MV-4-11 (cell line): Measurements from ENCODE around the gene VAV2.

ENCODE experiments used
- DNase-seq: peaks from one replicate; lab custom pipeline; 2025; lab: John Stamatoyannopoulos, UW

The VAV2 gene, protein sequence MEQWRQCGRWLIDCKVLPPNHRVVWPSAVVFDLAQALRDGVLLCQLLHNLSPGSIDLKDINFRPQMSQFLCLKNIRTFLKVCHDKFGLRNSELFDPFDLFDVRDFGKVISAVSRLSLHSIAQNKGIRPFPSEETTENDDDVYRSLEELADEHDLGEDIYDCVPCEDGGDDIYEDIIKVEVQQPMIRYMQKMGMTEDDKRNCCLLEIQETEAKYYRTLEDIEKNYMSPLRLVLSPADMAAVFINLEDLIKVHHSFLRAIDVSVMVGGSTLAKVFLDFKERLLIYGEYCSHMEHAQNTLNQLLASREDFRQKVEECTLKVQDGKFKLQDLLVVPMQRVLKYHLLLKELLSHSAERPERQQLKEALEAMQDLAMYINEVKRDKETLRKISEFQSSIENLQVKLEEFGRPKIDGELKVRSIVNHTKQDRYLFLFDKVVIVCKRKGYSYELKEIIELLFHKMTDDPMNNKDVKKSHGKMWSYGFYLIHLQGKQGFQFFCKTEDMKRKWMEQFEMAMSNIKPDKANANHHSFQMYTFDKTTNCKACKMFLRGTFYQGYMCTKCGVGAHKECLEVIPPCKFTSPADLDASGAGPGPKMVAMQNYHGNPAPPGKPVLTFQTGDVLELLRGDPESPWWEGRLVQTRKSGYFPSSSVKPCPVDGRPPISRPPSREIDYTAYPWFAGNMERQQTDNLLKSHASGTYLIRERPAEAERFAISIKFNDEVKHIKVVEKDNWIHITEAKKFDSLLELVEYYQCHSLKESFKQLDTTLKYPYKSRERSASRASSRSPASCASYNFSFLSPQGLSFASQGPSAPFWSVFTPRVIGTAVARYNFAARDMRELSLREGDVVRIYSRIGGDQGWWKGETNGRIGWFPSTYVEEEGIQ

DNA sequence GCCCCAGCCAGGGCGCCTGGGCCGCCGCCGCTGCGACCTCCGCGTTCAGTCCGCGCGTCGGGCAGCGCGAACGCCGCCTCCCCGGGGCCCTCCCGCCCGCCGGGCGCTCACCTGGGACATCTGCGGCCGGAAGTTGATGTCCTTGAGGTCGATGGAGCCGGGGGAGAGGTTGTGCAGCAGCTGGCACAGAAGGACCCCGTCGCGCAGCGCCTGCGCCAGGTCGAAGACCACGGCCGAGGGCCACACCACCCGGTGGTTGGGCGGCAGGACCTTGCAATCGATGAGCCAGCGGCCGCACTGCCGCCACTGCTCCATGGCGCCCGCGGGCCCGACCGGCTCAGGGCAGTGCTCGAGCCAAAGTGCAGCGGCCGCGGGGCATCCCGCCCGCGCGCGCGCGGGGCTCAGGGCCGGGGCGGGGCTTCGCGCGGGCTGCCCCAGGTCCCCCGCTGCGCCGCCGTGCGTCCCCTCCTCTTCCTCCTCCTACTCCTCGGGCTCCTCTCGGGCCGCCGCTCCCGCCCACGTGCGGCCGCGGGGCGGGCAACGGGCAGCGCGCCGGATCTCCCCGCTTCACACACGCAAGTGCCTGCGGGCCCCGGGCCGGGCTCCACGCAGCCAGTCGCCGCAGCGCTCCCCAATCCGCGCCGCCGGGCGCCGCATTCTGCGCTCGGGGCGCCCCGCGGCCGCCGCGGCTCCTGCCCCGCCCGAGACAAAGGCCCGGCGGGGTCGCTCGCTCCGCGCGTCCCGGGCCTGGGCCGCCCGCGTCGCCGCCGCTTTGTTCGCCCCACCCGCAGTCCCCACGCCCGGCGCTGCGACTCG lies at the start of gene VAV2:
VAV2 (minus strand) TSS at position 361 of the 816 bp plus-strand sequence; CDS start at position 315, 46 bp downstream.
- DNase-seq: peak; percentile 53

DNA sequence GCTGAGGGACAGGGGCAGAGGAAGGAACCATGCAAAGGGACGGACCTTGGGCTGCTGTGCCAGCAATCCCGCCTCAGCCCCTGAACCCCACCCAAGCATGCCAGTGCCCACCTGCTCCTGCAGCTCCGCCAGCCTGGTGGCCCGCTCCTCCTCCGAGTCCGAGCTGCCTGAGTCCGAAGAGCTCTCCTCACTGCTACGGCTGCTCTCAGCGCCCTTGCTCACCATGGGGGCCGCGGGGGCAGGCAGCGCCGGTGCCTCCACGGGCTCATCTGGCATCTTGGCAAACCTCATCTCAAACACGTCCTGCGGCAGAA lies 49.5 kb upstream of the VAV2 start:
- DNase-seq: no peak

GRCh38 chr9:134040781-134041648 lies 48.9 kb upstream of the VAV2 start:
- no peak for DNase-seq

DNA sequence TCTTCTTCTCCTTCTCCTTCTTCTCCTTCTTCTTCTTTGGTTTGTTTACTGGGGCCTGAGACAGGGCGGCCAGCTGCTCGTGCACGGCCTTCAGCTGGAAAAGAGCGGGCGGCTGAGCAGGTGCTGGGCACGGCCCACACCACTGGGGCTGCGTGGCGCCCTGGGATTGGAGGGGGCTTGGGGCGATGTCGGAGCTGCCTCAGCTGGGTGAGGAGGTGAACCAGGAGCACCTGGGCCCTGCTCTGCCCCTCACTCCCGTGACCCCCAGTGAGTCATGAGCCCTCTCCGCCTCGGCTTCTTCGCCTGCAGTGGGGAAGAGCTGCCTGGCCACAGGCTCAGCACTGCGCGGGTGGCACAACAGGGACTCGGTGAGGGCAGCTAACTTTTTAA lies 48.0 kb upstream of the VAV2 start:
- no peak for DNase-seq

- no peak for DNase-seq
These were observed 47.5 kb upstream of the VAV2 start for GRCh38 chr9:134039386-134040175.

DNA sequence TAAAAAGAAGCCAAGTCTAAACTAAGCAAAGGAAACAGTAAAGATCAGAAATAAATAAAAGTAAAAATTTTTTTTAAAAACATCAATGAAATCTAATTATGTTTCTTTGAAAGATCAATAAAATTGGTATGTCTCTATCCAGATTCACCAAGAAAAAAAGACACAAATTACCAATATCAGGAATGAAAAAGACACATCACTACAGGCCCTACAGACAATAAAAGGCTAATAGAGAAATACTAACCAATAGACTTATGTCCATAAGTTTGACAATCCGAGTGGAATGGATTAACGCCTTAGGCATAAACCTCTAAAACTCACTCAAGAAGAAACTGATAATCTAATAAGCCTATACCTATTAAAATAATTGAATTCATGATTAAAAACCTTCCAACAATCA lies 45.5 kb upstream of the VAV2 start:
- DNase-seq: no peak

DNA sequence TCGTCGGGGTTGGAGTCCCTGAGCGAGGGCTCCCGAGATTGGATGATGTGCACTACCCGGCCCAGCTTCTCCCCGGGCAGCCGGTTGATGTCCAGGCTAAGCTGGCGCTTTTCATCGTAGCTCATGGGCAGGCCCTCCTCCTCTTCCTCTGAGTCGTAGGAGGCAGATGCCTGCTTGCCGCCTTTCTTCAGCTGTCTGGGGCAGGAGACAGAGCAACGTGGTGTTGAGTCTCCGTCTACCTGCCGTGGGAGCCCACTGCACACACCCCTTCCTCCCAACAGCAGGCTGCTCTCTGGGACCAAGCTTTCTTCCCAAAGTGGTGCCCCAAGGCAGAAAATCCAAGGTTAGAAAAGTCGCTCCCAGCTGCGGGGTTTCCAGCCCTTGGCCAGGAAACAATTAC lies 44.0 kb upstream of the VAV2 start:
- no peak for DNase-seq

DNA sequence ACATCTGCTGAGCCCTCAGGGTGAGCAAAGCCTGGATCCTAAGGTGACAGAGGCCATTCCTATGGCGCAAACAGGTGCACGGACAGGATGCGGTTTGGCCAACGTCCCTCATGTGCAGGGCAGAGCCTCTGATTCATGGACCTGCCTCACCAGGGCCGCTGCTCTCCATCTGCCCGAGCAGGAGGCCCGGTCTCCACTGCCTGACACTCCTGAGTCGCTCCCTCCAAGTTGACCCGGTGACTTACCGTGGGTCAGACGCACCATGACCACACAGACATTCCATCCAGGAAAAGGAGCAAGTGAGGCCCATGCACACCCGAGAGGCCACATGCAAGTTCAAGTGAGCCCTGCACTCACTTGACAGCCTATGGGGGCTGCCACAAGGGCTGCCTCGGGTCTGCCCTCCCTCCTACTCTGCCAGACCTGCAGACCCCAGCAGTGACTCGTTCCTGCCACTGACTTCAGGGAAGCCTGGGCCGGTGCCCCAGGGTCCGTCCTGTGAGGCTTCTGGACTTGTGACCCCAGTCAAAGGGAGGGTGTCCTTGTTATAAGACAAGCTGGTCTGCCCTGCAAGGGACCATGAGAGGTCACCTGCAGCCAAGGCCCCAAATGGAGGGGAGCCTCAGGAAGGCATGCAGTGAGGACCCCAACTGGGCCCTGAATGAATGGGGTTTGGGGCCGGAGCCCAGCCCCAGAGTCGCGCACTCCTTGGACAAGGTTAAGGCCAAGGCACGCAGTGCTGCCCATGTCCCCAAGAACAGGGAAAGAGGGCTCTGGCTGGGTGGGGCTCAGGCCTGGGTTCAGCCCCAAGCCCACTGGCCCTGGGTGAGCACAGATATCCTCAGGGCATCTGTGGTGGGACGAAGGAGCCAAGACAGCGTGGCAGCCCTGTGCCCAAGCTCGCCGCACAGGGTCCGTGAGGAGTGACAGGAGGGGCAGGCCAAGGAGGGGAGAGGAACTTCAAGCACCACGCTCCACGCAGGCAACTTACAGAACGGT lies 43.2 kb upstream of the VAV2 start:
- DNase-seq: no peak

GRCh38 chr9:134034215-134035040 lies 42.3 kb upstream of the VAV2 start:
- DNase-seq: no peak

GRCh38 chr9:134033516-134034214 lies 41.5 kb upstream of the VAV2 start:
- no peak for DNase-seq

- no peak for DNase-seq
These were observed 40.5 kb upstream of the VAV2 start for GRCh38 chr9:134032456-134033222.

GRCh38 chr9:134031783-134032182 lies 39.7 kb upstream of the VAV2 start:
- no peak for DNase-seq

DNA sequence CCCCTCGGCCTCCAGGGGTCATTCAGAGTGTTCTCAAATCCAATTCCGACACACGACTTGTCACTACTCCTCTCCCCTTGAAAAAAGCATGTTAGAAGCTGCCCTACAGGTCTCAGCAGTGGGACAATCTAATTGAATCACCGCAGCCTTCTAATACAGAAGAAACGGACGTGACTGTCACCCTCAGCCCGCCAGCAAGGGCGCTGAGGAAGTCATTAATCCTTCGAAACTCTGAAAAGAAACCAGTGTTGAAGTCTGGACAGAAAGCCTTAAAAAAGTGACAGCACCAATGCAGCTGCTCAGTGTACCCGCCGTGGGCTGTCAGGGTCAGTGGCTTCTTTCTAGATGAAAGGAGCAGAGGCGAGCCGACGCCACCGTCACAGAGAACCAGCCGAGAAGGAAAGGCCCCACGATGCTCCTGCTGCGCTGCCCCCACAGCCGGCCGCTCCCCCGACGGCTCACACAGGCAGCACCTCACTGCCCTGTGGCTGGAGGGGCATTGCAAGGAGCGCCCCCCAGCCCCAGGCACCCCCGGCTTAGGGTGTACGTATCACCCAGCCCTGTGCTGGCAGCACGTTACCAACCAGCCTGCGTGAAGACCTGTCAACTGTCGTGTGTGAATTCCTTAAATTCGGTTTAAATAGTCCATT lies 38.8 kb upstream of the VAV2 start:
- peak; percentile 91 for DNase-seq

DNA sequence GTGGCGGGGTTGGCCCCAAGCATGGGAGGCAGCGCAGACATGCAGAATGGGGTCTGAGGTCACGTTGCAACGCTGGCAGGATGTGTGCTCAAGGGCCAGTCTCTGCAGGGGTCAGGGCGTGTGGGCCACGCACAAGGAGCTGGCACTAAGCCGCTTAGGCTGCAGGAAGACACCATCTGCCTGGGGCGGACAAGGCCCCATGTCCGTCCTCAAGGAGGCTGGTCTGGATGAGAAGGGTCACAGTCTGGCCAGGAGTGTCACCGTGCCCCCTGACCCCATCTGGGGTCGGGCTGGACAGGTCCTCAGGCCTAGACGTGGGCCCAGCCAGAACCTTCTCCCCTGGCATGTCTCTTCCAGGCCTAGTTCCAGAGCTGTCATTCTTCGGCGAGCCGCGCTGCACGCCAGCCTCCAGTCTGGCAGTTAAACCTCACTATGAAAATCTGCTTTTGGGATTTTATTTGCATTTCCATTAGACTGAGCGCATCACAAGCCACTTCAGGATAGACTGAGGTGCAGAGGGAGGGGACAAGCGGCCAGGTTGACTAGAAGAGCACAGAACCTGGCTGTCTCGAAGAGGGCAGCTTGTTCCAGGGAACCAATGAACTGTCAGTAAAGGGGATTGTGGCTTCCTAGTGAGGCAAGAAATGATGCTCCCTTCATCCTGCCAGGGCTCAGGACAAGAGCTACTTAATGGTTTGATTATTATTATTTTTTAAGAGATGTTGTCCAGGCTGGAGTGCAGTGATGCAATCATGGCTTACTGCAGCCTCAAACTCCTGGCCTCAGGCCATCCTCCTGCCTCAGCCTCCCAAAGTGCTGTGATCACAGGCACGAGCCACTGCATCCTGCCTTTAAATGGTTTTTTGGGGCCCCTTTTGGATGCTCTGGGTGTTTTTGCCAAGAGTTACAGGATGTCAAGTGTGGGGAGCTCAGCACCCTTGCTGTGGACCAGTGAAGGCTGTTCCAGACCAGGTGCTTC lies 37.4 kb upstream of the VAV2 start:
- DNase-seq: no peak

GRCh38 chr9:134028575-134029247 lies 36.6 kb upstream of the VAV2 start:
- no peak for DNase-seq
